Measurements from ENCODE around the gene DCLK2. TPM values are rescaled to one million over a fixed set of nuclear protein-coding genes. Genes with fewer than 3 reads are reported as not detected.

The DCLK2 gene
- total RNA-seq, 2 donors from 2014 or later, result 3.1 to 3.9 TPM

GRCh38 chr4:150206954-150207353, 128.7 kb downstream of the DCLK2 start:
- Histone ChIP-seq H3K36me3 (no peaks in the 10 kb centered on the region), H3K4me1 (no peaks in the 10 kb centered on the region), H3K27ac (no peak overlapping the region), H3K9me3 (no peaks in the 10 kb centered on the region), H3K27me3 (no peaks in the 10 kb centered on the region), H3K9ac (ENCODE audit: low read depth in 2 of 2, low read length in 2 of 2) (no peak overlapping the region), H3K4me3 (no peak overlapping the region)
- intact Hi-C loops (cut with DNase I), result no loop called here
- no peak for DNase-seq
- TF ChIP-seq CTCF (IDR thresholded peaks at IDR 0.05), result no peak

GRCh38 chr4:150207871-150208270, 129.6 kb downstream of the DCLK2 start:
- no peak overlapping the region for H3K4me3 ChIP-seq
- no peaks in the 10 kb centered on the region for H3K9me3 ChIP-seq
- intact Hi-C loops (cut with DNase I), result no loop called here
- DNase-seq, result no peak
- TF ChIP-seq CTCF (IDR thresholded peaks at IDR 0.05), result no peak
- no peaks in the 10 kb centered on the region for H3K4me1 ChIP-seq
- H3K36me3 ChIP-seq, result no peaks in the 10 kb centered on the region
- no peaks in the 10 kb centered on the region for H3K27me3 ChIP-seq
- H3K27ac ChIP-seq, result no peak overlapping the region
- no peak overlapping the region for H3K9ac ChIP-seq (ENCODE audit: low read depth in 2 of 2, low read length in 2 of 2)

- Histone ChIP-seq H3K27ac (no peak overlapping the region), H3K4me3 (no peak overlapping the region), H3K9ac (ENCODE audit: low read depth in 2 of 2, low read length in 2 of 2) (no peak overlapping the region), H3K27me3 (no peaks in the 10 kb centered on the region), H3K4me1 (no peaks in the 10 kb centered on the region), H3K36me3 (no peaks in the 10 kb centered on the region), H3K9me3 (no peaks in the 10 kb centered on the region)
- DNase-seq, result peak; percentile 65
- intact Hi-C loops (cut with DNase I), result no loop called here
- TF ChIP-seq CTCF (IDR thresholded peaks at IDR 0.05), result peak; percentile 43
Observed at GRCh38 chr4:150209140-150209829, 131.0 kb downstream of the DCLK2 start.

- intact Hi-C loops (cut with DNase I), result loop anchor here (10.0 kb wide), 1 partner anchor 206 kb away; no protein-coding TSS in a partner anchor
- H3K27ac ChIP-seq, result no peak overlapping the region
- H3K4me3 ChIP-seq, result no peak overlapping the region
- TF ChIP-seq CTCF (IDR thresholded peaks at IDR 0.05), result no peak
- no peak overlapping the region for H3K9ac ChIP-seq (ENCODE audit: low read depth in 2 of 2, low read length in 2 of 2)
- H3K27me3 ChIP-seq, result no peaks in the 10 kb centered on the region
- no peaks in the 10 kb centered on the region for H3K36me3 ChIP-seq
- DNase-seq, result no peak
- no peaks in the 10 kb centered on the region for H3K9me3 ChIP-seq
- no peaks in the 10 kb centered on the region for H3K4me1 ChIP-seq
Observed at GRCh38 chr4:150211016-150211415, 132.8 kb downstream of the DCLK2 start.

- no peaks in the 10 kb centered on the region for H3K9me3 ChIP-seq
- intact Hi-C loops (cut with DNase I), result loop anchor here (10.0 kb wide), 1 partner anchor 207 kb away; no protein-coding TSS in a partner anchor
- TF ChIP-seq CTCF (IDR thresholded peaks at IDR 0.05), result no peak
- no peak overlapping the region for H3K9ac ChIP-seq (ENCODE audit: low read depth in 2 of 2, low read length in 2 of 2)
- no peak overlapping the region for H3K27ac ChIP-seq
- H3K4me3 ChIP-seq, result no peak overlapping the region
- no peak for DNase-seq
- no peaks in the 10 kb centered on the region for H3K4me1 ChIP-seq
- H3K27me3 ChIP-seq, result no peaks in the 10 kb centered on the region
- H3K36me3 ChIP-seq, result no peaks in the 10 kb centered on the region
Observed at GRCh38 chr4:150211799-150212445, 133.7 kb downstream of the DCLK2 start.

All from colonic mucosa (tissue), 4 donors.